Osteocyte (in vitro differentiated cells): ENCODE measurements around the gene PRKG1. TPM values are rescaled to one million over a fixed set of nuclear protein-coding genes. Genes with fewer than 3 reads are reported as not detected.
"Not testable (repeated sequence)": the region's sequence is repeated elsewhere in the genome, so short reads cannot be mapped to it uniquely, and the experiment has no call there.

Source experiments
- DNase-seq: peaks from one replicate; pipeline ENCODE4 v3.0.0; 2021; ENCODE audit warnings: mixed read lengths; ENCODE audit not compliant: unreplicated experiment; ENCODE audit errors: extremely low spot score
- H3K27ac Mint-ChIP-seq: one replicate; pipeline ENCODE4 v1.8.0; 2021; ENCODE audit warnings: mild to moderate bottlenecking, mixed read lengths; ENCODE audit not compliant: unreplicated experiment
- H3K27me3 Mint-ChIP-seq: one replicate; pipeline ENCODE4 v1.8.0; 2021; ENCODE audit warnings: mixed read lengths; ENCODE audit not compliant: unreplicated experiment
- H3K36me3 Mint-ChIP-seq: one replicate; pipeline ENCODE4 v1.8.0; 2021; ENCODE audit warnings: mixed read lengths; ENCODE audit not compliant: unreplicated experiment
- H3K4me1 Mint-ChIP-seq: one replicate; pipeline ENCODE4 v1.8.0; 2021; ENCODE audit warnings: mixed read lengths; ENCODE audit not compliant: unreplicated experiment
- H3K4me3 Mint-ChIP-seq: one replicate; pipeline ENCODE4 v1.8.0; 2021; ENCODE audit warnings: mild to moderate bottlenecking, moderate library complexity, mixed read lengths; ENCODE audit not compliant: unreplicated experiment
- H3K9me3 Mint-ChIP-seq: one replicate; pipeline ENCODE4 v1.8.0; 2021; ENCODE audit warnings: mixed read lengths; ENCODE audit not compliant: unreplicated experiment
- CTCF ChIP-seq: fragments of 200-600 bp; sonication (generic); IDR thresholded peaks from 2 replicates; pipeline ENCODE4 v1.5.0; 2021; ENCODE audit warnings: antibody characterized with exemption, mild to moderate bottlenecking, moderate library complexity
- total RNA-seq: library from RNA; stranded (reverse); gene quantifications from 2 replicates; pipeline ENCODE4 v1.2.1, GENCODE V29; 2021

PRKG1 gene
- total RNA-seq, 1 donor from 2014 or later = 10.8 TPM

GRCh38 chr10:51687296-51687695 is 613.0 kb downstream of the PRKG1 start:
- Mint-ChIP-seq H3K27me3 (no peaks in the 10 kb centered on the region), H3K4me3 (no peak overlapping the region), H3K27ac (no peak overlapping the region), H3K9me3 (no peaks in the 10 kb centered on the region), H3K4me1 (no peaks in the 10 kb centered on the region), H3K36me3 (no peaks in the 10 kb centered on the region)
- no peak for DNase-seq
- TF ChIP-seq CTCF = no peak

- not testable (repeated sequence) for H3K4me3 Mint-ChIP-seq, H3K36me3 Mint-ChIP-seq, DNase-seq, H3K27ac Mint-ChIP-seq, H3K4me1 Mint-ChIP-seq, H3K9me3 Mint-ChIP-seq, H3K27me3 Mint-ChIP-seq
Observed at GRCh38 chr10:51688826-51689225, 614.5 kb downstream of the PRKG1 start.

- no peak for DNase-seq
- Mint-ChIP-seq H3K9me3 (no peaks in the 10 kb centered on the region), H3K27me3 (no peaks in the 10 kb centered on the region), H3K4me1 (no peaks in the 10 kb centered on the region), H3K27ac (no peak overlapping the region), H3K36me3 (no peaks in the 10 kb centered on the region), H3K4me3 (no peak overlapping the region)
- no peak for TF ChIP-seq CTCF
Observed at GRCh38 chr10:51689536-51689935, 615.2 kb downstream of the PRKG1 start.

GRCh38 chr10:51691135-51691534 is 616.8 kb downstream of the PRKG1 start:
- Mint-ChIP-seq H3K4me3 (no peak overlapping the region), H3K9me3 (no peaks in the 10 kb centered on the region), H3K4me1 (peaks cover 6% of the 10 kb centered on the region), H3K27me3 (no peaks in the 10 kb centered on the region), H3K36me3 (peaks cover 3% of the 10 kb centered on the region), H3K27ac (no peak overlapping the region)
- no peak for TF ChIP-seq CTCF
- no peak for DNase-seq

- no peak for DNase-seq
- Mint-ChIP-seq H3K4me3 (no peak overlapping the region), H3K36me3 (peaks cover 9% of the 10 kb centered on the region), H3K27ac (no peak overlapping the region), H3K27me3 (no peaks in the 10 kb centered on the region), H3K4me1 (peaks cover 32% of the 10 kb centered on the region), H3K9me3 (no peaks in the 10 kb centered on the region)
- no peak for TF ChIP-seq CTCF
Observed at GRCh38 chr10:51694086-51694768, 619.9 kb downstream of the PRKG1 start.

- no peak for DNase-seq
- Mint-ChIP-seq H3K4me1 (peaks cover 37% of the 10 kb centered on the region), H3K36me3 (peaks cover 9% of the 10 kb centered on the region), H3K9me3 (no peaks in the 10 kb centered on the region), H3K27ac (no peak overlapping the region), H3K27me3 (no peaks in the 10 kb centered on the region), H3K4me3 (no peak overlapping the region)
- TF ChIP-seq CTCF = no peak
Observed at GRCh38 chr10:51696251-51696650, 622.0 kb downstream of the PRKG1 start.
